CD4-positive, alpha-beta T cell (primary cell): ENCODE results near the gene STK35. TPM values are rescaled to one million over a fixed set of nuclear protein-coding genes. Genes with fewer than 3 reads are reported as not detected.

ENCODE experiments used
- ATAC-seq: fragments of 200-7000 bp; cut with Tn5 transposase; one replicate; pipeline ENCODE4 v1.10.0; 2022; ENCODE audit warnings: mild to moderate bottlenecking; ENCODE audit not compliant: poor library complexity
- CTCF ChIA-PET: fragments of 350-600 bp; sonication (Branson Sonifier 250); formaldehyde crosslinking; loops from one replicate; lab custom pipeline; 2021; ENCODE audit warnings: antibody characterized with exemption, inconsistent platforms; lab: Charles Lee
- POLR2A ChIA-PET: fragments of 350-600 bp; sonication (Branson Sonifier 250); formaldehyde crosslinking; loops from one replicate; lab custom pipeline; 2021; ENCODE audit warnings: antibody characterized with exemption, inconsistent platforms; lab: Charles Lee
- DNase-seq, 14 experiments: peaks; one replicate each; pipeline ENCODE4 v3.0.0-alpha.2; 2013 to 2020; ENCODE audit warnings: mixed read lengths in 2 of 14
- H3K27ac ChIP-seq, 2 donors: one replicate each; pipeline versions ENCODE4 v1.5.1 to v1.7.0; 2013; ENCODE audit warnings: low read length in 2 of 2, low read depth in 1 of 2, mild to moderate bottlenecking in 1 of 2
- H3K27me3 ChIP-seq, 2 experiments: 1 replicate in 1 of 2; 2 replicates in 1 of 2; pipeline versions ENCODE4 v1.6.1 to v1.7.0; 2013; ENCODE audit warnings: low read length in 2 of 2, control low read depth in 1 of 2, mild to moderate bottlenecking in 1 of 2, moderate library complexity in 1 of 2; ENCODE audit not compliant: insufficient read depth in 2 of 2, control insufficient read depth in 1 of 2
- H3K36me3 ChIP-seq: one replicate; pipeline ENCODE4 v1.6.1; 2013; ENCODE audit warnings: low read length, control low read depth; ENCODE audit not compliant: insufficient read depth
- H3K4me1 ChIP-seq: one replicate; pipeline ENCODE4 v1.6.1; 2013; ENCODE audit warnings: low read length, control low read depth; ENCODE audit not compliant: insufficient read depth
- H3K4me3 ChIP-seq: one replicate; pipeline ENCODE4 v1.5.1; 2013; ENCODE audit warnings: mild to moderate bottlenecking, low read length, moderate library complexity
- H3K9me3 ChIP-seq, 2 experiments: 1 replicate in 1 of 2; 2 replicates in 1 of 2; pipeline versions ENCODE4 v1.6.1 to v1.7.0; 2013; ENCODE audit warnings: low read length in 2 of 2, mild to moderate bottlenecking in 2 of 2, control low read depth in 1 of 2, moderate library complexity in 1 of 2; ENCODE audit not compliant: control insufficient read depth in 1 of 2, insufficient read depth in 1 of 2
- H3K27ac Mint-ChIP-seq: one replicate; pipeline ENCODE4 v1.8.0; 2020; ENCODE audit warnings: mixed read lengths
- H3K27me3 Mint-ChIP-seq: one replicate; pipeline ENCODE4 v1.8.0; 2021; ENCODE audit warnings: mixed read lengths
- H3K36me3 Mint-ChIP-seq: one replicate; pipeline ENCODE4 v1.8.0; 2021; ENCODE audit warnings: low read depth, mixed read lengths
- H3K4me1 Mint-ChIP-seq: one replicate; pipeline ENCODE4 v1.8.0; 2021; ENCODE audit warnings: low read depth, mixed read lengths
- H3K4me3 Mint-ChIP-seq: one replicate; pipeline ENCODE4 v1.8.0; 2020; ENCODE audit warnings: mild to moderate bottlenecking, mixed read lengths
- H3K9me3 Mint-ChIP-seq: one replicate; pipeline ENCODE4 v1.8.0; 2020; ENCODE audit warnings: mixed read lengths
- intact Hi-C, 2 experiments: fragments of 100-400 bp; cut with DNase I in 1 of 2; cut with micrococcal nuclease in 1 of 2; formaldehyde crosslinking; loops; one replicate each; pipeline versions ENCODE4 v1.15.1 to v1.9.0; 2023 to 2025; cut with DNase I, micrococcal nuclease
- total RNA-seq, 174 experiments: library from RNA in 2 of 174; stranded (reverse) in 2 of 174; gene quantifications; one replicate each; pipeline ENCODE4 v1.2.3 and lab custom pipeline; 2021 to 2026
- TF ChIP-seq, protein P1 (sequence below): fragments of 200-600 bp; IDR thresholded peaks from one replicate; pipeline ENCODE4 v1.8.0; 2022; ENCODE audit warnings: antibody characterized with exemption, mild to moderate bottlenecking

Gene STK35
- total RNA-seq, 2 experiments from 2014 or later, result 18.9 to 19.6 TPM

- no peaks in the 10 kb centered on the region for H3K27me3 Mint-ChIP-seq
- Histone ChIP-seq H3K4me1 (no peaks in the 10 kb centered on the region), H3K27ac (no peak overlapping the region), H3K27me3 (no peaks in the 10 kb centered on the region), H3K9me3 (no peaks in the 10 kb centered on the region), H3K4me3 (no peak overlapping the region), H3K36me3 (no peaks in the 10 kb centered on the region)
- TF ChIP-seq, protein P1, sequence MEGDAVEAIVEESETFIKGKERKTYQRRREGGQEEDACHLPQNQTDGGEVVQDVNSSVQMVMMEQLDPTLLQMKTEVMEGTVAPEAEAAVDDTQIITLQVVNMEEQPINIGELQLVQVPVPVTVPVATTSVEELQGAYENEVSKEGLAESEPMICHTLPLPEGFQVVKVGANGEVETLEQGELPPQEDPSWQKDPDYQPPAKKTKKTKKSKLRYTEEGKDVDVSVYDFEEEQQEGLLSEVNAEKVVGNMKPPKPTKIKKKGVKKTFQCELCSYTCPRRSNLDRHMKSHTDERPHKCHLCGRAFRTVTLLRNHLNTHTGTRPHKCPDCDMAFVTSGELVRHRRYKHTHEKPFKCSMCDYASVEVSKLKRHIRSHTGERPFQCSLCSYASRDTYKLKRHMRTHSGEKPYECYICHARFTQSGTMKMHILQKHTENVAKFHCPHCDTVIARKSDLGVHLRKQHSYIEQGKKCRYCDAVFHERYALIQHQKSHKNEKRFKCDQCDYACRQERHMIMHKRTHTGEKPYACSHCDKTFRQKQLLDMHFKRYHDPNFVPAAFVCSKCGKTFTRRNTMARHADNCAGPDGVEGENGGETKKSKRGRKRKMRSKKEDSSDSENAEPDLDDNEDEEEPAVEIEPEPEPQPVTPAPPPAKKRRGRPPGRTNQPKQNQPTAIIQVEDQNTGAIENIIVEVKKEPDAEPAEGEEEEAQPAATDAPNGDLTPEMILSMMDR, result no peak
- no peaks in the 10 kb centered on the region for H3K9me3 Mint-ChIP-seq
- intact Hi-C loops, result no loop called here
- ChIA-PET CTCF (no interaction called here), POLR2A (no interaction called here)
- H3K4me3 Mint-ChIP-seq, result no peak overlapping the region
- H3K27ac Mint-ChIP-seq, result no peak overlapping the region
- H3K4me1 Mint-ChIP-seq, result no peaks in the 10 kb centered on the region
- H3K36me3 Mint-ChIP-seq, result no peaks in the 10 kb centered on the region
- DNase-seq, result no peak
- no peak for ATAC-seq
These were observed 62.8 kb downstream of the STK35 start for GRCh38 chr20:2164421-2164820.

DNA sequence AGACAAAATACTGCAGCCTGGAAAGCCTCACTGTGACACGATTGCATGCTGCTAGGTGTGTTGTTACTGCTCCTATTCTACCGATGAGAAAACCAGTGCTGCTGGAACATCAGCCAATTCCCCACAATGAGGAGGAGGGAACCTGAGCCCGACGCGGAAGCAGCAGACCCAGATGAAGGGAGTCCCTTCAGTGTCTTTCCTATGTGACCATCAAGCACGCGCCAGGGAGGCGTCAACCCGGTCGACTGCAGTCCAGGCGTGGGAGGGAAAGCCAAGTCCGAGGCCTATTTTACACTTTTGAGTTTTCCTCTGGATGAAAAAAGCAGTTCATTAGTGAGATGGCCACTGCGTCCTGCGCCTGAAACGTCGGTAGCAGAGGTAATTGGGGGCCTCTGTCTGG is 63.3 kb downstream of the STK35 start:
- Mint-ChIP-seq H3K27ac (no peak overlapping the region), H3K4me3 (no peak overlapping the region), H3K36me3 (no peaks in the 10 kb centered on the region), H3K9me3 (no peaks in the 10 kb centered on the region), H3K27me3 (no peaks in the 10 kb centered on the region), H3K4me1 (no peaks in the 10 kb centered on the region)
- ChIA-PET CTCF (no interaction called here), POLR2A (no interaction called here)
- Histone ChIP-seq H3K4me3 (no peak overlapping the region), H3K27me3 (no peaks in the 10 kb centered on the region), H3K36me3 (no peaks in the 10 kb centered on the region), H3K4me1 (no peaks in the 10 kb centered on the region), H3K27ac (no peak overlapping the region), H3K9me3 (no peaks in the 10 kb centered on the region)
- no peak for DNase-seq
- no peak for ATAC-seq
- intact Hi-C loops, result no loop called here
- TF ChIP-seq, protein P1, result no peak

DNA sequence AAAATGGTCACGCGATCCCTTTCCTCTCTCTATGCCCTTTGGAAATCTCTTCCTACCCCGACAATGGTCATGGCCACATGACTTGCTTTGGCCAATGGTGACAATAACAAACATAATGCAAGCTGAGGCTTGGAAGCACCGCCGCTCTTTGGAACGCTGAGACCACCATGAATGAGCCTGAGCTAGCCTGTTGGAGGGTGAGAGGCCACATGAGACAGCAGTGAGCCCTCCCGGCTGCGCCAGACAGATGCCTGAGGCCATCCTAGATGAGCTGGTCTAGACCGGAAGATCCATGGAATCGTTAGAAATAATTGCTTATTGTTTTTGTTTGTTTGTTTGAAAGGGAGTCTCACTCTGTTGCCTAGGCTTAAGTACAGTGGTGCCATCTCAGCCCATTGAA is 64.2 kb downstream of the STK35 start:
- Histone ChIP-seq H3K27me3 (no peaks in the 10 kb centered on the region), H3K27ac (no peak overlapping the region), H3K36me3 (no peaks in the 10 kb centered on the region), H3K4me1 (no peaks in the 10 kb centered on the region), H3K4me3 (no peak overlapping the region), H3K9me3 (no peaks in the 10 kb centered on the region)
- no peak overlapping the region for H3K4me3 Mint-ChIP-seq
- H3K27ac Mint-ChIP-seq, result no peak overlapping the region
- H3K36me3 Mint-ChIP-seq, result no peaks in the 10 kb centered on the region
- no peaks in the 10 kb centered on the region for H3K4me1 Mint-ChIP-seq
- ChIA-PET CTCF (no interaction called here), POLR2A (no interaction called here)
- no peaks in the 10 kb centered on the region for H3K9me3 Mint-ChIP-seq
- intact Hi-C loops, result no loop called here
- DNase-seq, result no peak
- H3K27me3 Mint-ChIP-seq, result no peaks in the 10 kb centered on the region
- TF ChIP-seq, protein P1, result no peak
- no peak for ATAC-seq
